HG02610 (cell line): ENCODE data around the gene ITPR1.

Source experiments
- ATAC-seq: cut with Tn5 transposase; IDR thresholded peaks from one replicate; pipeline ENCODE4 v1.9.1; 2021; ENCODE audit warnings: mild to moderate bottlenecking, moderate library complexity; ENCODE audit not compliant: unreplicated experiment

The ITPR1 gene

DNA sequence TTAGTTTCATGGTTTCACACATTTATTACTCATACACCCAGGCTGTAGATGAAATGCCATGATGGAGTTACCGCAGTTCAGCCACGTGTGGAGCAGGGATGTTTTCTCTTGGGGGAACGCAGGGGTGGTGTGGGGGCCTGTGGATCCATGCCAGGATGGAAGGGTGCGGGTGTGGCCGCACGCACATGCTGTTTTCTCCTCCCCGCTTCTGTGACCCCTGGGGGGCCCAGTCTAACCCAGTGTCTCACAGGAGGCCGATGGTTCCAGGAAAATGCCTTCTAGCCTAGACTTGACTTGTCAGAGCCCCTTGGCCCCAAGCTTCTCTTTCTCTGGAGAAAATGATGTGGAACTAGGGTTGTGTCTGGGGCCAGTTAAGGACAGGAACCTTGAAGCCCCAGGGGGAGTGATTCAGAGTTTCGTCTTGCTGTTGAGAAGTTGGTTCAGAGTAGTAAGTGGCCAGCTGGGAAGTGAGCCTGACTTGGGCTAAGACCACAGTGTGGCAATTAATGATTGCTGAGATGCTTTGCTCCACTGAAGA is 245.7 kb downstream of the ITPR1 start:
- no peak for ATAC-seq

DNA sequence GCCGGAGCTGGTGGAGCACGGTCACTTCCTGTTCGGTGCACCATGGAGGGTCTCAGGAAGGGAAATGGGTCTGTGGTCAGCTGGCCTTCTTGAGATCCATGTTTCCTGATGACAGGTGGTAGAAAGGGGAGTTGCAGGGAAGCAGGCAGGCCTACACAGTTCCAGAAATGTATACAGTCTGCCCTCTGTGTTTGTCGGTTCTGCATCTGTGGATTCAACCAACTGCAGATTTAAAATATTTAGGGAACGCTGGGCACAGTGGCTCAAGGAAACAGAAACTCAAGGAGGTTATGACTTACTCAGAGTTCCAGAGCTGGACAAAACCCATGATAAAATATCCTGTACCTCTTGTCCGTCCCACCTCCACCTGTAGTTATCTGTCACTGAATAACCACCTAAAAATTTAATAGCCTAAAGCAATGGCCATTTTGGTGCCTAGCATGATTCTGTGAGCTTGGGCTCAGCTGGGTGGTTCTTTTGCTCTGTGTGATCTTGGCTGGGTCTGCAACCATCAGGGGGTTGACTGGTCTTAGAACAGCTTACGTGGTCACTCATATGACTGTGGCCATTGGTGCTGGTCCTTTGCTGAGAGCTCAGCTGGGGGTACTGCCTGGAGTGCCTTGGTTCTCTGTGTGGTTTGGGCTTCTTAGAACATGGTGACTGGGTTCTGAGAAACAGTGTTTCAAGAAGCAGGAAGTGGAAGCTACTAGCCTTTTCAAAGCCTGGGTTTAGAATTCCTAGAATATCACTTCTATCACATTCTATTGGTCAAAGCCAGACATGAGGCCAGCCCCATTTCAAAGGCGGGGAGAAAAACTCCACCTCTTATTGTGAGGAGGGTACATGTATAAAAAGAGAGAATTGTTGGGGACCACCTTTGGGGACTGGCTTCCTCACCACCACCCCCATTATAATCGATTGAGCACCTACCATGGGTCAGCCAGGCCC is 246.4 kb downstream of the ITPR1 start:
- no peak for ATAC-seq

DNA sequence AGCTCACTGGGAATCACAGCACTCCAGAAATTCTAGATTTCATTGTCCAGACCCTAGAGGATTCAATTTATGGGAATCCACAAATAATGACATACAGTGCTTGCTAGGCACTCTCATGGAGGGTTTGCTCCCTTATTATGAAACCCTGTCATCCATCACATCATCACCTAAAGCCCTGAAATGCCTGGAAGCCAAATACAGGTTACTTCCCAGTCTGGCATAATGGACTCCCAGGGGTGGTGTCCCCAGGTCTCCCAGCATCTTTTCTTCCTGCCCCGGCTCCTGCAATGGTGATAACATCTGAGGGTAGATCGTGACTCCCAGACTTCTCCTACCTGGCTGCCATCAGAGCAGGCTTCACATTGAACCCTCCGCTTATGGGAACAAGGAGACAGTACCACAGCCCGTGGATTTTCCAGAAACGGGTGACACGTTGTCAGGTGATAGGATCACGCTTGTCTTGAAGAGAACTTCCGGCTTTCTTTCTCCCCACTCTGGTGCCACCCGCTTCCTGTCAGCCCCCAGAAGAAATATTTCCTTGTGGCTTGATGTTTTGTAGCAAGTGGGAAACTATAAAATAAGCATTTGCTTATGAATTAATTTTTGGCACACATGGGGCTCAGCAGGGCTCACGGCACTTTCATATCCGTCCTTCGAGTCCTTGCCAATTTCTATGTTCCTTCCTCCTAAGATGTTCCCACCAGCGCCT is 247.4 kb downstream of the ITPR1 start:
- no peak for ATAC-seq

DNA sequence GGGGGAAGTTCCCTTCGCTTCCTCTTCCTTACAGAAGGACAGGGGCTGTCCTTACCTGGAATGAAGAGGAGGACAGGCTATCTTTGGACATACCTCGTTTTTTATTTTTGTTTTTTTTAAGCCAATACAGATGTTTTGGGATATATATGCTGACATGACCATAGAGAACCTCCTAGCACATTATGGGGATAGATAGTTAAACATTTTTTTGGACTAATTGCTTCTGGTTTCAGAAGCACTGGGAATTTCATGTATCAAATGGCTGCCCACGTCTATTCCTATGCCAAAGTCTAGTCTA is 247.9 kb downstream of the ITPR1 start:
- no peak for ATAC-seq

DNA sequence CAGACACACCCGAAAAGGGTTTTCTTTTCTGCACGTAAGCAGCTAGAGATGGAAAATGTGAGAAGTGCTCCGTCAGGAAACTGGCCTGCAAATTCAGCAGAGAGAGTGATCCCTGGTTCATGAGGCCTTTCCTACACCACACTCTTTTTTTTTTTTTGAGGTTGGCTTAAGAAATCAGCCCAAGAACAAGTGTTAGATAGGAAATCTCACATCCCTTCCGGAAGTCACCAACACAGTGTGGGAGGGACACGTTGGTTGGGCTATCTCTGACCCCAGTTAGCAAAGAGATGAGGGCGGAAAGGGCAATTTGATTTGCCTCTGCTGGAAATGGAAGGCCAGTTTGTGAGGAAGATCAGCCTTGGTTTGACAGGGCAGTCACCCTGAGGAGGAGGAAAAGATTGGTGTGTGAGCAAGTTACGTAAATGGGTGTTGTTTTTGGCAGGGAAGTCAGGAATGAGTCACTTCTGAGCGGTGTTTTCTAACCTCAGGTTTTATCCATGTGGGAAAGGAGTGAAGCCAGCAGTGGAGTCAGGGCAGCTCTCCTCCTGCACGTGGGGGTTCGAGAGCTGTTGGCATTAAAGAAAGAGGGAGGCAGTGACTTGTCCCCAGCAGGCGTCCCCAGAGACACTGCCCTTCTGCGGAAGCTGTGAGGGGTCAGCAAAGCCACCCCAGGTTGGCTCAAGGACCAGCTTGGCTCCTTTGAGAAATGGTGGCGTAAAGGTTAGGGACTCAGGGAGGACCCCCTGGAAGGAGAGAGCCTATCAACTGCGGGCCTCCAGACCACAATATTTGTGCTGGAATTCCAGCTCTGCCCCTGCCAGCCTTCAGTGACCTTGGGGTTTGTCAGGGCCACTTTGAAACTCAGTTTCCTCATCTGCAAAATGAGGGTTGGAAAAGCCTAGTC is 248.5 kb downstream of the ITPR1 start:
- peak; percentile 41 for ATAC-seq

DNA sequence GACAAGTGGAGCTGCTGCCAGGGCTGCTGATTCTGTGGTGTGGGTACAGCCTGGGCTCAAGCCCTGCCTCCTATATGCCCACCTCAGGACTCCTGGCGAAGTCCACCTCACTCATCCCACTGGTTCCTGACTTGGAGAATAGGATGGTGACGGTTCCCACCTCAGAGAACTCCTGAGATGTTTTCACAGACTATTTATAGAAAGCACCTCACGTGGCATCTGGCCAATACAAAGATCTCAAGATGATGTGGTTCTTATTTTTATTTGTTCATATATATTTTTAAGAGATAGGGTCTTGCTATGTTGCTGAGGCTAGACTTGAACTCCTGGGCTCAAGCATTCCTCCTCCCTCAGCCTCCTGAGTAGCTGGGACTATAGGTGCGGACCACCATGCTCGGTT is 249.2 kb downstream of the ITPR1 start:
- ATAC-seq = no peak

DNA sequence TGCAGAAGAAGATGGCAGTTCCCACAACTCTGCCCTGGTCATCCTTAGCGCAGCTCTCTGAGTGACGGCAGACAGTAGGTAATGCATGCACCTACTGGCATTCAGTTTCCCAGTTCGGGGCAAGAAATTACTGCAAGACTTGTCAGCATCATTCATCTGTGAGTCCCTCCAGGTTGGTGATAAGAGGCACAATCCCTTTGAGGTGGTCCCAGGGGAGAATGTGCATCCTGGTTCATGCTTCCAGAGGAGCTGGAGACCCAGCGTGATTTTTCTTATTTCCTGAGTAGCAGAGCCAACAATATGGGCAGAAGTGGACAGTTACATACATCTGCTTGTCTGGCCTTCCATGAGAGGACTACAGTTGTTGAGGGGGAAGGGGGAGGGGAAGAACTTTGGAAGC is 250.2 kb downstream of the ITPR1 start:
- ATAC-seq = no peak

DNA sequence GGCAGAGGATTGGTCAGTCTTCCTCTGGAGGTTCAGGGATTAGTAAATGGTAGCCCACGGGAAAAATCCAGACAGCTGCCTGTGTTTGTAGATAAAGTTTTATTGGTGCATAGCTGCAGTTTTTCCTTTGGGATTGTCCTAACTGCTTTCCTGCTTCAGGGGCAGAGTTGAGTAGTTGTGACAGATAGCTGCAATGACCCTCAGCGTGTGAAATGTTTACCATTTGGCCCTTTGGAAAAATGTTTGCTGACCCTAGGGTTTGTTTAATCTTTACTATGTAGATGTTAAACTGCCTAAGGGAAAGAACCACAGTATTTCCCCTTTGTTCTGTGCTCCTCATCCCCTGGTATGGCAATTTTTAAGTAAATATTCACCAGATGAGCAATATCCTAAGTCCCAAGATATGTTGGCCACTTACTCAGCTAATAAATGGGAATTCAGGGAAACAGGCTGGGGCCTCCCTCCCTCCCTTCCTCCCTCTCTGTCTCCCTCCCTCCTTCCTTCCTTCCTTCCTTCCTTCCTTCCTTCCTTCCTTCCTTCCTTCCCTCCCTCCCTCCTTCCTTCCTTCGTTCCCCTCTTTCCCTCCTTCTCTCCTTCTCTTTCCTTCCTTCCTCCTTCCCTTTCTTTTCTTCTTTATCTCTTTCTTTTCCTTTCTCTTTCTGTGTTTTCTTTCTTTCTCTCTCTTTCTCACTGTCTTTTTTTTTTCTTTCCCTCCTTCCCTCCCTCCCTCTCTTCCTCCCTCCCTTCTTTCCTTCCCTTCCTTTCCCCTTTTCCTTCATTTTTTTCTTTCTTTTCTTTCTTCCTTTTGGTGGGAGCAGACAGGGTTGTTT is 251.5 kb downstream of the ITPR1 start:
- no peak for ATAC-seq

DNA sequence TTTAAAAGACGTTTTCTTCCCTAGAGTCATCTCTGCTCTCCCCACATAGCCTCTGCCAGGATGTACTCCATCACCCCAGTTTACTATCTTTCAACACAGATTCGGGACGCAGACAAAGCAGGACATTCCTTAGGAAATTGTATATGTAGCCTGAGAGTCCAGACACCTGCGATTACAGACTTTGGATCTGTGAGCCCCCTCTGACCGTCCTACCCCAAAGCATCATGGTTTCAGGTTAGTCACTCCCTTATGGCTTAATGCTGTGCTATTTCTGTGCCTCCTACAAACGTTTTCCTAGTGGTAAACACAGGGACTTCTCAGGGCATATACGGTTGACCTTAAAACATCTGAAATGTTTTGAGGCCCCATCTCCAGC is 252.1 kb downstream of the ITPR1 start:
- no peak for ATAC-seq

DNA sequence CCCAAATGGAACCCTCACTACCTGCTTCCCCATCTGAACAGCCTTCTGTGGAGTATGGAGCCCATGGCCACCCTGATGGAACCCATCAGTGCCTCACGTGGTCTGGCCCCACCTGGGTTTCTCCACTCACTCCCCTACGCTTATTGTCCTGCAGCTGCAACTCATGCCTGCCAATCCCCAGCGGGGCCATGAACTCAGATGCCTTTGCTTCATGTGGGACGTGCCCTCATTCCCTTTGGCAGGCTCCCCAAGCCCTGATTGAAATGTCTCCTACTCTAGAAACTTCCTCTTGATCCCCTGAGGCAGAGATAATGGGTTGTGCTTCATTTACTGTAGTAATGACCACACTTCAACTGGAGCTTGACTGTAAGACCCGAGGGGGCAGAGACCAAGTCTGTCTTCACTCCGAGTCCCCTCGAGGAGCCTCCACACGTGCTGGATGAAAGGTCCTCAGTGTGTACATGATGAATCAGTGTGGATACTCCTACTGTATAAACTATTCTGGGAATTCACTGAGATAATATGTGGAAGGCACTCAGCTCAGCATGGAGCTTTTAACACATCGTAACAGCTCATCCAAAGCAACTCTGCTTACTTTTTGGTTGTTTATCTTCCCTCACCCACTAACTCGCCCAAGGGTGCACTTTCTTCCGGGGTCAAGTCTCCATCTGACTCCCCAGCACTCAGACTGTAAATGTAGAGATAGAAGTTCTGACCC is 253.3 kb downstream of the ITPR1 start:
- no peak for ATAC-seq

DNA sequence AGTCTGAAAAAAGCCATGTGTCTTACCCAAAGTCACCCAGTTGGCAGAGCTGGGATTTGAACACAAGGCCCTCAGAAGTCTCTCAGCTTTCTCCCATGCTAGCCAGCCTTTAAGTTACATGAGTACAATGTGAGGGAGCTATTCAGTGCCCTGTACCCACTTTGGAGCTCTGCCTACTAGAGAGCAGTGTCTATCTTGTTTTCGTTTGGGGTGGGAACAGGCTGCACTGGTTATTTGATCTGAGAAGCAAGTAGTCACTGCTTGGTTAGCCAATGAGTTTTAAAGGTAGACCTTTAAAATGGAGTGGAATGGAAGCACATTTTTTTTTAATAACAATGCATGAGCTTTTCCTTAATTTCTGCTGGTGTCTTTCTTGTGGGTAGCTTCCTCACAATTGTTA is 255.0 kb downstream of the ITPR1 start:
- ATAC-seq = no peak

DNA sequence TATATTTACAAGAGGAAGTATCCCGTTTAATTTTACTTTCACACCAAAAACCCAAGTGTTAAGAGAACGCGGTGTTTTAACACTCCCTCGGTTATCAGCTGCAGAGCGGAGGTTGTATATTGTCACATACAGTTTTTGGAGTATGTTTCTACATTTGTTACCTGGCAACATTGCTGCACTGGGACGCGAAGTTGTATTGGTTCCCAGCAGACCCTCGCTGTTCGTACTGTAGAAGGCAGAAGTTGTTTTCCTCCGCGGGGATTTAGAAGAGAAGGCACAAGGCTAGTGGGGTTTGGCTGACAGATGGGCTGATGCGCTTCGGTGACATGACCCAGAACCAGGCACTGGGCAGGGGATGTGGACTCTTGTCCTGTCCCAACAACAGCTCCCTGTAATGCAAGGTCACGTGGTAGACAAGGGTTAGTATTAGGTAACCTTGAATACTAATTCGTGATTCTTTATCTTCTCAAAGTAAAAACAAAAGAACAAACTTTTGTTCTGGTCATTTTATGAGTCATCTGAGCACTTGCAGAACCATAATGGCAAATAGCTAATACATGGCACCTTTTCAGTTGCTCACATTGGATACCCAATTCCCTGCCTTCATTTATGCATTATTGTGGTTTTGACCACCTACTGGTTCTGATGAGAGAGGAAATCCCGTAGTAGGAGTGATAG is 255.7 kb downstream of the ITPR1 start:
- peak; percentile 52 for ATAC-seq

DNA sequence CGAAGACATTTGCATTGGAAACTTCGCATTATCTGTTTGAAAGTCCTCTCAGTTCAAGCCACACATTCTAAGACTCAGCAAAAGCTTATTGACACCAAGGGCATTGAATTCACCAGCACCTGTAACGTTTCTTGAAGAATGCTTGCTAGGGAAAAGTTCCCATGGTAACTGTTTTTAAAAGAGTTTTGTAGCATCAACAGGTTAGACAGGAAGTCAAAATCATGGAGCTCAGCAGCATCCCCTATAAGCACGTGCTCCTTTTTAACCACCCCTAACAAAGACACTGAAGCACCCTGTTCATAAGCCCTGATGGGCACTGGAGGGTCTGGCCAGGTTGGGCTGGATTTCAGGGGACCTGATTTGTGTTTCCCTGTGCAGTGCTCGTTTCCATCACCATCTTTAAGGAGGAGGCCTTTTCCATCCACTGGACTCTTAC is 256.4 kb downstream of the ITPR1 start:
- peak; percentile 23 for ATAC-seq

DNA sequence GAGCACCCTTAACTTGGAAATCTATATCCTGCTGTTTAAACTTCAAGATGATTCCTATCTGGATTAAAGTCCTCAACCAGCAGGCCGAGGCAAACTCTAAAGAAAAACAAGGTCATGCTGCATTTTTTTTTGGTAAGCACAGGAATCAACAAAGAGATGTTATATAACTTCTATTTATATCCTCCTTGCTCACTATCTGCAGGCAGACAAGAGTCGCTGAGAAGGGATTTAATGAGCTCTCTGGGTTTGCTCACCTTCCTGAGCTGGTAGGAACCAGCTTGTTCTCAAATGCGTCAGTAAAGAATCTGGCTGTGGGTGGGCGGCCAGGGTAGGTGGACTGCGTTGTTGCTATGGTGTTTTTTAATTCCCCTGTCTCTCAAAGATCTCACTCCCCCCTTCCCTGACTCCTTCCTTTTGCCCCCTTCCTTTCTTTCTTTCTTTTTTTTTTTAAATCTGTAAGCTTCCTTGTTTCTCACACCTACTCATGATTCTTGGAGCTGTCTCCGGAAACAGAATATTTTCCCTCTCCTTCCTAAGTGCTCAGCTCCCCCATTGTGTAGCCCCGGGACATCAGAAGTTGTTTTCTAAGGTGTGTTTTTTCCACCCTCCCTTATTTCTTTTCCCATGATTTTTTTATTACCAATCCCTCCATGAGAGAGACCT is 257.3 kb downstream of the ITPR1 start:
- no peak for ATAC-seq

DNA sequence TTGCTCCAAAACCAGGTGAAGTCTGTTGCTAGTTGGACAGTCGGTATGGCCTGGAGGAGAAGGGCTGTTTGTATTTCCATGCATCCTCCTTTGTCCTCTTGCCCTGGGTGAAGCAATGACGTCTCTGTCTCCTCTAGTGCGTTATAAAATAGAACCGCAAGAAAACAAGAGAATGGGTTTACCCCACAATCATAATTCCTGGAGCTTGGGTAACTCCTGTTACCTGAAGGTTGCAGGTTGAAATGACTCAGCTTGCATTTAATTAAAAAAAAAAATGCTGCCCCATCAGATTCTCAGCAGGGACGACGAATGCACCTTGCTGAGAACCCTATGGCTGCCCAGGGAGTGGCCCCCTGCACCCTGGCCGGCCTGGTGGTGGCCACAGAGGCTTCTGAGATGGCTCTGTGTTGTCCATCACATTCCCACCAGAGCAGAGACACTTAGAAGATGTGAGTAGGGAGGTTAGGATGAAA is 257.9 kb downstream of the ITPR1 start:
- peak; percentile 10 for ATAC-seq

DNA sequence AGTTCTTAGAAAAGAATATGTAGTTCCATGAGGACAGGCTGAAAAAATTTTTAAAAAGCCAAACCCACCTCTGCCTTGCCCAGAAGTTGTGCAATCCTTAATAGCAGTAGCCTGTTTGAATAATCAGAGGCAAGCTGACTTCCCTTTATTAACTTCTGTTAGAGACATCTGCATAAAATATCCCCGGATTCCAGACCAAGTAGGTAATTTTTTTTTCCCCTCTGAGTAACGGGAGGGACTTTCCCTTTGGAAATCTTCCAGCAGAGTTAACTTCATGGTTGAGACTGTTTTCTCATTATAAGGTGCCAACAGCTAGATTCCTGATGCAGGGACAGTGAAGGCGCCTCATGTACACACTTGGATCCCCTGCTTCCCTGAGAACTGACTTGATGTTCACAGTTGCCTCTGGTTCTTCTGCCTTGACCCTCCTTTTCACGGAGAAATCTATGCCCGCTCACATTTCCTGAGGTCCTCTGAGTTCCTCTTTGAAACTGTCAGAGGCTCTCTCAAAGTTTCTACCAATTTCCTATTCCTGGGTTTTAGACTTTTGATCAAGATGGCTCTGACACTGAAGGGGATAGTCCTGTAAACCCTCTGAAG is 258.5 kb downstream of the ITPR1 start:
- ATAC-seq = peak; percentile 17

DNA sequence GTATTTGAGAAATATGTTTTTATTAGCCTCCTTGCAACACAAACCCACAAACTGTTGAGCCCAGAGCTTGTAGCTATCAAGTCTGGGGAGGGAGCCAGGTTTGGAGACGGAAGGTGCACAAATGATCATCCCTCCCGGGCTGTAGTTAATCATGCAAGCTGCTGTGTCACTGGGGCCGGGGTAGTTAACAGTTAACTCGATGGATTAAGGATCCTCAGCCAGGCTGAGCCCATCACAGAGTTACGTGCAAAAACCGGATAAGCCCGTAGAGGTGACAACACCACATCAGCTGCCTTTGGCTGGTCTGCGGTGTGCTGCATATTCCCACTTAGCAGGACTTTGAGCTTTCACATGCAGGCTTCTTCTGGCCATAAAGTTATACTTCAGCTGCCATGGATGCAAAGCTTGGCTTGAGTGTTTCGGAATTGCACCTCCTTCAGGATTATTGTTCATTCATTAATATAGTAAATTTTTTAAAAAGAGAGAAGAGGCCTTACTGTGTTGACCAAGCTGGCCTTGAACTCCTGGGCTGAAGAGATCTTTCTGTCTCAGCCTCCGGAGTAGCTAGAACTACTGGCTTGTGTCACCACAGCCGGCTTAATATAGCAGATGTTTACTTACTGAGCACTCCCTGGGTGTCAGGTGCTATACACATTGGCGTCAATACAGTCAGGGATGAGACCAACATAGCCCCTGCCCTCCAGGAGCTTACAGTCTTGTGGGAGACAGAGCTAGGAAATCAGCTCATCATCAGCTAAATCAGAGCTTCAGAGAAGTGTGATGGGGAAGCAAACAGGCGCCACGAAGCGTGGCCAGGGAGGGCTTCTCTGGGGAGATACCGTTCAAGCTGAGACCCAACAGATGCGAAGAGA is 259.3 kb downstream of the ITPR1 start:
- no peak for ATAC-seq
